Measurements from ENCODE around the gene SLC26A11.

DNA sequence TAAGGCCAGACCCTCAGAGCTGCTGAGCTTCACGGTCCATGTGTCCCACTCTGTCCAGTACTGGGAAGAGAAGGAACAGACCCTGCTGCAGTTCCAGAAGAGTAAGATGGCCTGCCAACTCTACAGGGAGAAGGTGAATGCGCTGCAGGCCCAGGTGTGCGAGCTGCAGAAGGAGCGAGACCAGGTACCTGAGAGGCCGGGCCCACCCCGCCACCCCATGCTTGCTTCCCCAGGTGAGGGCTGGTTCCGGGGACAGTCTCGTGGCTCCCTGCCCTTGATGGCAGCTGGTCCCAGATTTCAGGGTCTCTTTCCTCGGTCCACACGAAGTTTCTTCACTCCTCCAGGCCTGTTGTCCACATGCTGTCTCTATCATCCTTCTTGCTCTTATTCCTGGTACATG is 29.5 kb upstream of the SLC26A11 start:
- TF ChIP-seq CTCF (IDR thresholded peaks at IDR 0.05) (no peak), POLR2A (IDR thresholded peaks at IDR 0.05) (no peak)

All from thyroid gland (tissue), 4 donors.